ENCODE data around the gene FLRT2. TPM values are rescaled to one million over a fixed set of nuclear protein-coding genes. Genes with fewer than 3 reads are reported as not detected.

The FLRT2 gene
- total RNA-seq, 1 experiment from 2014 or later: 0.17 TPM

DNA sequence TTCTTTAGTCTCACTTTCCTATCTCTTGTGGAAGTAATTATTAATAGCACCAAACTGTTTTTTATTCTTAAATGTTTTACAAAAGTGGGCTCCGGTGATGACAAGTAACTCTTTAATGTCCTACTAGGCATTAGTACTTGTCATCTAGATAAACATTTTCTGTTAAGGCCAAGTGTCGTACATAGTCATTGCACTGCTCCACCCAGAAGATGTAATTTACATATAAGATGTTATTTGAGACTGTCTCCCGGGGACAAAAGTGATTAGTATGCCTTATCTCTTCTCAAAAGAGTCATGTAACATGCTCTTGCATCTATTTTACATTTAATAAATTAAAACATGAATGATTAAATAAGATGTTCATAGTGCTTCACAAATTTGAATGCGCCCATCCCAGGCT is 88.4 kb downstream of the FLRT2 start (continued):
- TF ChIP-seq SRF (IDR thresholded peaks at IDR 0.05; ENCODE audit: low read depth): no peak

DNA sequence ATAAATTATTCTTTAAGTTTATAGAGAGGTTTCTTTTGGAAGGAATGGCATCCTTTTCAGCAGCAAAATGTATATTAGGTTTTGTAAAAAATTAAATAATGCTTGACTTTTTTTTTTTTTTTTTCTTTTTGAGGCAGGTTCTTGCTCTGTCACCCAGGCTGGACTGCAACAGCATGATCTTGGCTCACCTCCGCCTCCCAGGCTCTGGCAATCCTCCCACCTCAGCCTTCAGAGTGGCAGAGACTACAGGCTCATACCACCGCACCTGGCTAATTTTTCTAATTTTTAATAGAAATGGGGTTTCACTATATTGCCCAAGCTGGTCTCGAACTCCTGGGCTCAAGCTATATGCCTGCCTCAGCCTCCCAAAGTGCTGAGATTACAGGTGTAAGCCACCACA is 89.0 kb downstream of the FLRT2 start:
- BruUV-seq (replicated peaks): no TSS peak
- ATAC-seq: no peak
- Histone ChIP-seq H3K36me3 (ENCODE audit: control insufficient read depth in 1 of 2, insufficient read depth in 2 of 2, low read length in 2 of 2) (no peaks in the 10 kb centered on the region), H3K27me3 (ENCODE audit: insufficient read depth, low read length) (no peaks in the 10 kb centered on the region), H3K4me3 (replicated peaks in 1 of 2; ENCODE audit: low read depth in 1 of 2, low read length in 2 of 2) (no peak overlapping the region), H2AFZ (ENCODE audit: low read depth, low read length, poor library complexity, severe bottlenecking) (no peak overlapping the region), H3K79me2 (ENCODE audit: insufficient read depth, low read length) (no peaks in the 10 kb centered on the region), H3K9me3 (ENCODE audit: control insufficient read depth in 1 of 2, insufficient read depth in 1 of 2, low read depth in 1 of 2, low read length in 2 of 2) (peaks cover 10 to 14% of the 10 kb centered on the region in 2 experiments; a peak in 2 of 4 replicates), H3K9ac (ENCODE audit: low read length) (no peak overlapping the region), H3K9me2 (ENCODE audit: insufficient read depth) (no peaks in the 10 kb centered on the region), H3K4me1 (ENCODE audit: control insufficient read depth in 1 of 2, insufficient read depth in 2 of 2, low read length in 2 of 2) (no peaks in the 10 kb centered on the region), H4K20me1 (ENCODE audit: insufficient read depth) (no peaks in the 10 kb centered on the region), H3K27ac (ENCODE audit: low read depth, low read length) (no peak overlapping the region), H3K4me2 (ENCODE audit: low read length) (no peak overlapping the region)
- intact Hi-C loops (cut with micrococcal nuclease): no loop called here
- DNase-seq (ENCODE audit: low read depth, low spot score): no peak
- RAD21 ChIA-PET (ENCODE audit: low non-redundant PET in 1 of 2, low total read pairs in 2 of 2, uncharacterized antibody in 2 of 2, unreplicated experiment in 2 of 2): no interaction called here
- TF ChIP-seq, protein P1, sequence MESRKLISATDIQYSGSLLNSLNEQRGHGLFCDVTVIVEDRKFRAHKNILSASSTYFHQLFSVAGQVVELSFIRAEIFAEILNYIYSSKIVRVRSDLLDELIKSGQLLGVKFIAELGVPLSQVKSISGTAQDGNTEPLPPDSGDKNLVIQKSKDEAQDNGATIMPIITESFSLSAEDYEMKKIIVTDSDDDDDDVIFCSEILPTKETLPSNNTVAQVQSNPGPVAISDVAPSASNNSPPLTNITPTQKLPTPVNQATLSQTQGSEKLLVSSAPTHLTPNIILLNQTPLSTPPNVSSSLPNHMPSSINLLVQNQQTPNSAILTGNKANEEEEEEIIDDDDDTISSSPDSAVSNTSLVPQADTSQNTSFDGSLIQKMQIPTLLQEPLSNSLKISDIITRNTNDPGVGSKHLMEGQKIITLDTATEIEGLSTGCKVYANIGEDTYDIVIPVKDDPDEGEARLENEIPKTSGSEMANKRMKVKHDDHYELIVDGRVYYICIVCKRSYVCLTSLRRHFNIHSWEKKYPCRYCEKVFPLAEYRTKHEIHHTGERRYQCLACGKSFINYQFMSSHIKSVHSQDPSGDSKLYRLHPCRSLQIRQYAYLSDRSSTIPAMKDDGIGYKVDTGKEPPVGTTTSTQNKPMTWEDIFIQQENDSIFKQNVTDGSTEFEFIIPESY (IDR thresholded peaks at IDR 0.05; ENCODE audit: extremely low read depth, insufficient replicate concordance, low read length): no peak
- TF ChIP-seq, protein P2, sequence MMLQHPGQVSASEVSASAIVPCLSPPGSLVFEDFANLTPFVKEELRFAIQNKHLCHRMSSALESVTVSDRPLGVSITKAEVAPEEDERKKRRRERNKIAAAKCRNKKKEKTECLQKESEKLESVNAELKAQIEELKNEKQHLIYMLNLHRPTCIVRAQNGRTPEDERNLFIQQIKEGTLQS (IDR thresholded peaks at IDR 0.05): no peak
- TF ChIP-seq YY1 (IDR thresholded peaks at IDR 0.05; ENCODE audit: extremely low read depth, insufficient replicate concordance, low read depth, low read length) (no peak), ZFX (IDR thresholded peaks at IDR 0.05) (no peak), CBX3 (IDR thresholded peaks at IDR 0.05; ENCODE audit: low read depth) (no peak), ELF1 (IDR thresholded peaks at IDR 0.05; ENCODE audit: borderline replicate concordance, low read depth) (no peak)
- POLR2A ChIA-PET: no interaction called here
- CTCF ChIA-PET: no interaction called here

All from HCT116 (cell line).